Inflammatory macrophage (primary cell): ENCODE measurements around the gene SNTB2.
"Not testable (repeated sequence)": the region's sequence is repeated elsewhere in the genome, so short reads cannot be mapped to it uniquely, and the experiment has no call there.

Experiments used
- DNase-seq, 2 donors: peaks; one replicate each; pipeline ENCODE4 v3.0.0-alpha.2; 2020 to 2022

Gene SNTB2

GRCh38 chr16:69293401-69293800 is 106.4 kb downstream of the SNTB2 start:
- no peak for DNase-seq

- no peak for DNase-seq
These were observed 107.1 kb downstream of the SNTB2 start for GRCh38 chr16:69294051-69294450.

GRCh38 chr16:69296771-69297170 is 109.8 kb downstream of the SNTB2 start:
- not testable (repeated sequence) for DNase-seq

GRCh38 chr16:69298261-69298660 is 111.3 kb downstream of the SNTB2 start:
- DNase-seq = no peak

- DNase-seq = no peak
These were observed 114.2 kb downstream of the SNTB2 start for GRCh38 chr16:69301187-69301586.

- DNase-seq = no peak
These were observed 114.9 kb downstream of the SNTB2 start for GRCh38 chr16:69301861-69302260.

- DNase-seq = no peak
These were observed 115.3 kb downstream of the SNTB2 start for GRCh38 chr16:69302301-69302700.

DNA sequence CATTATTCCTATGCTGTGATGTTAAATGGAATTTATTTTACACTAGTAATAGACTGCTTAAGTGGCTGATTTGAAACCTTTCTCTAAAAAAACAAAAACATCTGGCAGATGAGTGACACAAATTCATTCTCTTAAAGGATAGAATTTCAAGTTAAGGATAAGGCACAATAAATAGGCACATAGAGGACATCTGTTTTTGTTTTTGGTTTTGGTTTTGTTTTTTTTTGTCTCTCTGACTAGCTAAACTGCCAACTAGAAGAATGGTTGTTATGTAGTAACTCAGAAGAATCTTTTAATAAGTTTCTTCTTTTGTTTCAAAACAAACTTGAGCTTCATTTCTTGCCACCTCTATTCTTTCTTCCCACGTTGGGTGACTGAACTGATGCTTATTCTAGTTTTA is 119.1 kb downstream of the SNTB2 start:
- DNase-seq = no peak

GRCh38 chr16:69307091-69307490 is 120.1 kb downstream of the SNTB2 start:
- DNase-seq = no peak

GRCh38 chr16:69307856-69308255 is 120.9 kb downstream of the SNTB2 start:
- no peak for DNase-seq

- no peak for DNase-seq
These were observed 122.4 kb downstream of the SNTB2 start for GRCh38 chr16:69309316-69309715.

DNA sequence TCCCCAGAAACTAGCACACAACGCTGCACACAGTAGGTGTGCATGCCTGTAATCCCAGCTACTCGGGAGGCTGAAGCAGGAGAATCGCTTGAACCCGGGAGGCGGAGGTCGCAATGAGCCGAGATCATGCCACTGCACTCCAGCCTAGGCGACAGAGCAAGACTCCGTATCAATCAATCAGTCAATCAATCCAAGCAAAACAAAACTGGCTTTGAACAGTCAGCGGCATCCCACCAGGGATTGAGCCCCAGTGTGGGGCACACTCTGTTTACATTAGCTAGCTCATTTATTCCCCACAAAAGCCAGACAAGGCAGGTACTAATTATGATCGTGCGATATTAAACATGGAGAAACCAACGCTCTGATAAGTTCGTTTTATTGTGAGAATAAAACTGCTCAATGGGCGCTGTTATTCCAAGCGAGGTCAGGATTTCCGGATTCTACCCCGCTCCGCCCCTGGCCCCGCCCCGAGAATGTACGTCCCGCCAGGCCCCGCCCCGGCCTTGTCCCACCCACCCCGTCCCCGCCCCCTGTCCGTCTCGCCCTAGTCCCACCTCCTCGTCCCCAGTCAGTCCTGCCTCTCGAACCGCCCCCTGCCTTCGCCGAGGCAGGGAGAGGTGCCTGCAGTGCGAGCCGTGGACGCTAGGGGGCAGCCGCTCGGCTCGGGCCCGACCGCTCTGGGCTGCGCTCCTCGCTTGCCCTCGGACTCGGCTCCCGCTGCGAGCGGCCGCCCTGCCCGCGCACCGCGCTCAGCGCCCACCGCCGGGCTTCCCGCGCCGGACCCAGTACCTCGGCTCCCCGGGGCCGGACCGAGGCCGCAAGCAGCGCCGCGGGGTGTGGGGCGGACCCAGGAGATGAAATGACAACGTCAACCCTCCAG is 123.9 kb downstream of the SNTB2 start, which contains the start of gene VPS4A:
Gene VPS4A, plus strand, starts transcription at position 698 of the 880 bp plus-strand sequence. Its CDS starts 162 bp downstream, at position 860.
- peak; percentile 96 to 99 for DNase-seq

- peak; percentile 29 to 34 for DNase-seq
These were observed 124.8 kb downstream of the SNTB2 start for GRCh38 chr16:69311533-69312387.

- no peak for DNase-seq
These were observed 126.5 kb downstream of the SNTB2 start for GRCh38 chr16:69313469-69313868.

DNA sequence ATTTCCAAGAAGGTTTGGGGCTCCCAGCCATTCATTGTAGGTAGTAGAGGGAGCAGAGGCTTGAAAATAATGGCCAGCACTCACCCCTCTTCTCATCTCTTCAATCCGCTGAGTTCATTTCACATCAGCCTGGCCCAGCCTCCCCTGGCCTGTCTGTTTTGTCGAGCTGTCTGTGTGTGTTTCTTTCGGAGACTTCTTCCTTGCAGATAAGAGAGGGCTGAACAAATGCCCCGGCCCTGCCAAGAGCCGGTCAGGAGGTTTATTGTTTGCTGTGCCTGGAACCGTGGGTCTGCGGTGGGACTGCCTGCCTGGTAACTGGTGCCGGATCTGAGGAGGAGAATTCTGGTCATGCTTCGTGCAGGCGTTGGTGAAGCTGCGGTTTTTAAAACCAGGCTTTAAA is 127.6 kb downstream of the SNTB2 start:
- DNase-seq = no peak

GRCh38 chr16:69315486-69316311 is 128.7 kb downstream of the SNTB2 start:
- no peak for DNase-seq

DNA sequence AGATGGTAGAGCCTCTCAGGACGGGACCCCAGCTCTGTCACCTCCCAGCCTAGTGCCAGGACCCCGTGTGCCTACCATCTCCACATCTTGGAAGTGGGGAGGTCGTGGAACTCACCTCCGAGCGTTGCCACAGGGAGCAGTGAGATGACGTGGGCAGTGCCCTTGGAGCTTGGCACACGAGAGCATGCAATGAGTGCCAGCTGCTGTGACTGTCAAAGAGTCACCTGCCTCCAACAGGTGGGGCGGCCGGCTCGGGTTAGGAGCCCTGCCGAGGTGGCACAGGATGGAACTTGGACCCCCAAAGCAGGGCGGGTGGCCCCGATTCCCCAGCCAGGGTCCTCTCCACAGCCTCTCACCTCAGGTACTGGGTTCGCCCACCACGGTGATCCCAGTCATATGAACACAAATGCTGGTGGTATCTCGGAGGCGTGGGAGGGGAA is 129.7 kb downstream of the SNTB2 start:
- no peak for DNase-seq

DNA sequence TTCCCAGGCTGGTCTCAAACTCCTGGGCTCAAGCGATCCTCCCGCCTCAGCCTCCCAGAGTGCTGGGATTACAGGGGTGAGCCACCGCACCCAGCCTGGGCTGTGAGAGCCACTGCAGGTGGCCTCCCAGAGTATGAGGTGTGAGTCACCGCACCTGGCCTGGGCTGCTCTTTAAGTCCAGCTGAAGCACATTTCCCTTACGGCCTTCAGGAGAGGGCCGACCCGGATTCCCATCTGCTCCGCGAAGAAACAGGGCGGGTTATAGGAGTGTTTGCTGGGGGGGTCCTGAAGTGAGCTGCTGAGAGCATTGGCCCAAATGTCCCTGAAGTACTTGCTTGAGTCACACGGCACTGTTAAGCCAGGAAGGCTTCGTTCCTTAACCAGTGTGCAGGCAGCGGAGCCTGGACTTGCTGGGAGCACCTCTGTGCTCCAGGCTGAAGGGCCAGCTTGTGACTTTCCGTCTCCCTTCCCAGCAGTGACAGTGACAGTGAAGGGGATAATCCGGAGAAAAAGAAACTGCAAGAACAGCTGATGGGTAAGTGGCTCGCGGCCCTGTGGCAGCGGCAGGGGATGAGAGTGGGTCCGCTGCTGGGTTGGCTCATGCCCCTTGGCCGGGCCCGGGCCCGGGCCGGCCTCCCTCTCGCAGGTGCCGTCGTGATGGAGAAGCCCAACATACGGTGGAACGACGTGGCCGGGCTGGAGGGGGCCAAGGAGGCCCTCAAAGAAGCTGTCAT is 131.4 kb downstream of the SNTB2 start:
- no peak for DNase-seq

- DNase-seq = no peak
These were observed 131.9 kb downstream of the SNTB2 start for GRCh38 chr16:69318911-69319289.

DNA sequence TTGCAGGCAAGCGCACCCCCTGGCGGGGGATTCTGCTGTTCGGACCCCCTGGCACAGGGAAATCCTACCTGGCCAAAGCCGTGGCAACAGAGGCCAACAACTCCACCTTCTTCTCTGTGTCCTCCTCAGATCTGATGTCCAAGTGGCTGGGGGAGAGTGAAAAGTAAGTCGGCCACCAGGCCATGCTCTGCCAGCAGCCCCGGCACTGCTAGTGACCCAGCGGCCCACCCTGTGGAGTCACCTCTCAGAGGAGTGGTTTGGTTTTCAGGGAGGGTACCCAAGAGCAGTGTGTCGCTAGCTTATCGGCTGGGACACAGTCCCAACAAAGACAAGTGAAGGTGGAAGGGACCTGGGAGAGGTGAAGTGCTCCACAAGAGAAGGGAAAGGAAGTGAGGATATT is 132.4 kb downstream of the SNTB2 start:
- DNase-seq = no peak

- no peak for DNase-seq
These were observed 133.1 kb downstream of the SNTB2 start for GRCh38 chr16:69319826-69320739.
